Endothelial cell of umbilical vein (primary cell): ENCODE data around the gene COPS9.

Source experiments
- CTCF ChIP-seq, 2 donors: IDR thresholded peaks; 1 replicate in 1 of 2; 2 replicates in 1 of 2; pipeline ENCODE4 v1.5.1; 2011; ENCODE audit warnings: low read length in 2 of 2, mild to moderate bottlenecking in 2 of 2, moderate library complexity in 2 of 2, control low read depth in 1 of 2, inconsistent platforms in 1 of 2, low read depth in 1 of 2; ENCODE audit not compliant: insufficient read depth in 1 of 2; ENCODE audit errors: extremely low read depth in 1 of 2
- POLR2A ChIP-seq: IDR thresholded peaks from 2 replicates; pipeline ENCODE4 v1.6.1; 2012; ENCODE audit warnings: low read depth, mild to moderate bottlenecking, control low read depth, low read length

DNA sequence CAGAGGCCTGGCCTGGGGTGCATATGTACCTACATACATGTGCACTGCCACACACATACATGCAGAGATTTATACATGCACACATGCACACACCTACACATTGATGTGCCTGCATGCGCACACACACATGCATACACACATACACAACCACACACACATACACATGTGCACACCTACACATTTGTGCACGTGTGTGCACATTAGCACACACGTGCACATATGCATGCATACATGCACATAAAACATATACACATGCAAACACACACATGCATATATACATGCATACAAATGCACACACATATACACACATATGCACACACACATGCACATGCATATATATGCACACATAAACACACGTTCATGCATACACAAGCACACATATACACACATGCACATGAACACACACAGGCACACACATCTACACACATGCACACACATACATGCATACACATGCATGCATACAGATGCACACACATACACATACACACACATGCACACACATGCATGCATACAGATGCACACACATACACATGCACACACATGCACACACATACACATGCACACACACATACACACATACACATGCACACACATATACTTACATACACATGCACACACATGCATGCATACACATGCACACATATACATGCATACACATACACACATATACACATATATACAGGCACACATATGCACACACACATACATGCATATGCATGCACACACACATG lies 27.9 kb upstream of the COPS9 start:
- TF ChIP-seq CTCF (IDR thresholded peaks at IDR 0.05; ENCODE audit: extremely low read depth in 1 of 2, insufficient read depth in 1 of 2, low read depth in 1 of 2, low read length in 2 of 2) (no peak), POLR2A (no peak)
